ENCODE measurements around the gene DENND1B. TPM values are rescaled to one million over a fixed set of nuclear protein-coding genes. Genes with fewer than 3 reads are reported as not detected.

Gene DENND1B
- total RNA-seq, 1 donor from 2014 or later: 17.2 TPM

GRCh38 chr1:197674286-197674685 lies 101.0 kb downstream of the DENND1B start:
- Histone ChIP-seq H3K27me3 (no peaks in the 10 kb centered on the region), H3K4me3 (no peak overlapping the region), H3K27ac (no peak overlapping the region), H3K9me3 (no peaks in the 10 kb centered on the region), H3K36me3 (no peaks in the 10 kb centered on the region), H3K4me1 (peaks cover 11% of the 10 kb centered on the region)
- DNase-seq (ENCODE audit: extremely low spot score in 2 of 2): no peak
- TF ChIP-seq, protein P1, sequence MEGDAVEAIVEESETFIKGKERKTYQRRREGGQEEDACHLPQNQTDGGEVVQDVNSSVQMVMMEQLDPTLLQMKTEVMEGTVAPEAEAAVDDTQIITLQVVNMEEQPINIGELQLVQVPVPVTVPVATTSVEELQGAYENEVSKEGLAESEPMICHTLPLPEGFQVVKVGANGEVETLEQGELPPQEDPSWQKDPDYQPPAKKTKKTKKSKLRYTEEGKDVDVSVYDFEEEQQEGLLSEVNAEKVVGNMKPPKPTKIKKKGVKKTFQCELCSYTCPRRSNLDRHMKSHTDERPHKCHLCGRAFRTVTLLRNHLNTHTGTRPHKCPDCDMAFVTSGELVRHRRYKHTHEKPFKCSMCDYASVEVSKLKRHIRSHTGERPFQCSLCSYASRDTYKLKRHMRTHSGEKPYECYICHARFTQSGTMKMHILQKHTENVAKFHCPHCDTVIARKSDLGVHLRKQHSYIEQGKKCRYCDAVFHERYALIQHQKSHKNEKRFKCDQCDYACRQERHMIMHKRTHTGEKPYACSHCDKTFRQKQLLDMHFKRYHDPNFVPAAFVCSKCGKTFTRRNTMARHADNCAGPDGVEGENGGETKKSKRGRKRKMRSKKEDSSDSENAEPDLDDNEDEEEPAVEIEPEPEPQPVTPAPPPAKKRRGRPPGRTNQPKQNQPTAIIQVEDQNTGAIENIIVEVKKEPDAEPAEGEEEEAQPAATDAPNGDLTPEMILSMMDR (IDR thresholded peaks at IDR 0.05): no peak
- TF ChIP-seq POLR2A (IDR thresholded peaks at IDR 0.05) (no peak), POLR2AphosphoS5 (IDR thresholded peaks at IDR 0.05; ENCODE audit: insufficient read depth in 1 of 2, low read depth in 1 of 2) (no peak)
- intact Hi-C loops (cut with DNase I): no loop called here

DNA sequence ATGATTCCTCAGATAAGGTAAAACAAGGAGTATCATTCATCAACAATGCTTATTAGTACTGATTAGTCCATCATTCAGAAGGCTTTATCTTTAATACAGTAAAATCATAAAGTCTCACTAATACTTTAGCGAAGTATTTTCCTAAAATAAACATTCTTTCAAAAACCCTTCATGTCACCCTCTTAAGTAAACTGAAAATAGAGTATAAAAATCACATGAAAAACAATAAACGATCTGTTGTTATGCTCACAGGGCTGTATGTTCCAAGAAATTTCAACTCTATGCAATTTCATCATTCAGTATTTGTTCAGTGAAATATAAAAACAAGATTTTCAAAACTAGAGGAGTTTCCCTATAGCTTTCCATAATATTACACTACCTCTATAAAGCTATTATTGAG lies 102.0 kb downstream of the DENND1B start:
- TF ChIP-seq, protein P1 (IDR thresholded peaks at IDR 0.05): no peak
- no peak for TF ChIP-seq POLR2AphosphoS5 (IDR thresholded peaks at IDR 0.05; ENCODE audit: insufficient read depth in 1 of 2, low read depth in 1 of 2)
- TF ChIP-seq POLR2A (IDR thresholded peaks at IDR 0.05): no peak
- Histone ChIP-seq H3K9me3 (no peaks in the 10 kb centered on the region), H3K27ac (no peak overlapping the region), H3K4me3 (no peak overlapping the region), H3K4me1 (peaks cover 11% of the 10 kb centered on the region), H3K36me3 (no peaks in the 10 kb centered on the region), H3K27me3 (no peaks in the 10 kb centered on the region)
- intact Hi-C loops (cut with DNase I): no loop called here
- DNase-seq (ENCODE audit: extremely low spot score in 2 of 2): no peak

- Histone ChIP-seq H3K27me3 (no peaks in the 10 kb centered on the region), H3K27ac (no peak overlapping the region), H3K4me1 (peaks cover 11% of the 10 kb centered on the region), H3K4me3 (no peak overlapping the region), H3K9me3 (no peaks in the 10 kb centered on the region), H3K36me3 (no peaks in the 10 kb centered on the region)
- intact Hi-C loops (cut with DNase I): no loop called here
- no peak for DNase-seq (ENCODE audit: extremely low spot score in 2 of 2)
- TF ChIP-seq POLR2AphosphoS5 (IDR thresholded peaks at IDR 0.05; ENCODE audit: insufficient read depth in 1 of 2, low read depth in 1 of 2) (no peak), POLR2A (IDR thresholded peaks at IDR 0.05) (no peak)
- TF ChIP-seq, protein P1 (IDR thresholded peaks at IDR 0.05): no peak
Measured at GRCh38 chr1:197672347-197672746, 102.9 kb downstream of the DENND1B start.

- no peaks in the 10 kb centered on the region for H3K9me3 ChIP-seq
- intact Hi-C loops (cut with DNase I): no loop called here
- no peak overlapping the region for H3K4me3 ChIP-seq
- TF ChIP-seq POLR2AphosphoS5 (IDR thresholded peaks at IDR 0.05; ENCODE audit: insufficient read depth in 1 of 2, low read depth in 1 of 2) (no peak), POLR2A (IDR thresholded peaks at IDR 0.05) (no peak)
- TF ChIP-seq, protein P1 (IDR thresholded peaks at IDR 0.05): no peak
- no peak for DNase-seq (ENCODE audit: extremely low spot score in 2 of 2)
- peaks cover 11% of the 10 kb centered on the region for H3K4me1 ChIP-seq
- H3K27me3 ChIP-seq: no peaks in the 10 kb centered on the region
- no peaks in the 10 kb centered on the region for H3K36me3 ChIP-seq
- H3K27ac ChIP-seq: no peak overlapping the region
Measured at GRCh38 chr1:197671920-197672319, 103.4 kb downstream of the DENND1B start.

DNA sequence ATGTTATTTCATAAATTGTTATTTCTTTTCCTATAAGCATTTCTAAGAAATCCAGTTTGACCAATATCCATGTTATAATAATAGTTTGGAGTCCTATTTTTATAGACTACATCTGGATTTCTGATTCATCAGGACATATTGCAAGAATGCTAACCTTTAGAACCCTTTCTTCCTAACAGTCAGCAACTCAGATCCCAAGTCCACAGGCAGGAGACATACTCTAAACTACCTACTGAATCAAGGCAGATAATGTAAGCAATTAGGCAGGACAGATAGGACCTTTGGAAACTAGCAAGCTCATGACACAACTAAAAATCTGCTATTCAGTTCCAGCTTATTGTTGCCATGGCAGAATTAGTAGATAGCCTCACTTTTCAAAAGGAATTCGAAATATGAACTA lies 104.1 kb downstream of the DENND1B start:
- no peaks in the 10 kb centered on the region for H3K9me3 ChIP-seq
- H3K36me3 ChIP-seq: no peaks in the 10 kb centered on the region
- H3K4me1 ChIP-seq: peaks cover 8% of the 10 kb centered on the region
- no peak overlapping the region for H3K4me3 ChIP-seq
- H3K27me3 ChIP-seq: no peaks in the 10 kb centered on the region
- no peak overlapping the region for H3K27ac ChIP-seq
- TF ChIP-seq POLR2AphosphoS5 (IDR thresholded peaks at IDR 0.05; ENCODE audit: insufficient read depth in 1 of 2, low read depth in 1 of 2): no peak
- TF ChIP-seq POLR2A (IDR thresholded peaks at IDR 0.05): no peak
- TF ChIP-seq, protein P1 (IDR thresholded peaks at IDR 0.05): no peak
- intact Hi-C loops (cut with DNase I): no loop called here
- no peak for DNase-seq (ENCODE audit: extremely low spot score in 2 of 2)
